Endometrial microvascular endothelial cells (primary cell): ENCODE measurements around the gene BLCAP. TPM values are rescaled to one million over a fixed set of nuclear protein-coding genes. Genes with fewer than 3 reads are reported as not detected.

Source experiments
- in situ Hi-C: cut with HindIII; loops from 2 replicates; pipeline ENCODE4 v1.10.0; 2017; ENCODE audit warnings: low sequenced_read_pairs, low pct_unique_long_range_greater_than_20kb; ENCODE audit errors: inconsistent ontology term
- total RNA-seq: library from RNA; depleted of rRNA; stranded (reverse); fragments of >200 nt; gene quantifications from one replicate; pipeline ENCODE4 v1.2.3, GENCODE V29; 2015; ENCODE audit errors: inconsistent ontology term

Gene BLCAP
- total RNA-seq, 1 donor from 2014 or later: 64.0 TPM

DNA sequence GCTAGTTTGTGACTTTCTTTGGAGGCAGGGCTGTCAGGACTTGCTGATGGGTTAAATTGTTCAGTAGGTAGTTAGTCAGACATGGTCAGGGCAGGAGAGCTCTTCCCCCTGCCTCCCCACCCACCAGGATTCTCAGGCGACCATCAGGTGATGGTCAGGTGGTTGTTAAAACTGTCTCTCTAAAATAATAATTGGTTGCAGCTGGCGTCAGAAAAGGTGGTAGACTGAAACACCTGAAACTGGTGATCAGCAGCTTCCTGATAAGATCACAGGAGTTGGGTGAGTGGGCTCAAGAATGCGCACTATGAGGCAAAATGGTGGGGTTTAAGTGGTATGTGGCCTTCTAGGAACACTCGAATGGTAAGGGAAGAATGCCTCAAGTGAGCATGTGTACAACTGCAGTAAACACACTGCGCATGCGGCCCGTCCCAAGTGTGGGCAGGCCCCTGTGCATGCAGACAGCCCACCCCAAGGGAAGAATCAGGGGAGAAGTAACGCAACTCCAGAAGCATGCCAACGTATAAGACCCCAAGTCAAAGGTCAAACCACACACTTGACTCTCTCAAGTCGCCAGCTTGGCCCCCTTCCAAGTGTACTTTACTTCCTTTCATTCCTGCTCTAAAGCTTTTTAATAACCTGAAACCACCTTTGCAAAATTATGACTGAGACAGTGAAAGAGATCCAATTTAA, 7.9 kb upstream of the BLCAP start:
- in situ Hi-C loops: no loop called here

DNA sequence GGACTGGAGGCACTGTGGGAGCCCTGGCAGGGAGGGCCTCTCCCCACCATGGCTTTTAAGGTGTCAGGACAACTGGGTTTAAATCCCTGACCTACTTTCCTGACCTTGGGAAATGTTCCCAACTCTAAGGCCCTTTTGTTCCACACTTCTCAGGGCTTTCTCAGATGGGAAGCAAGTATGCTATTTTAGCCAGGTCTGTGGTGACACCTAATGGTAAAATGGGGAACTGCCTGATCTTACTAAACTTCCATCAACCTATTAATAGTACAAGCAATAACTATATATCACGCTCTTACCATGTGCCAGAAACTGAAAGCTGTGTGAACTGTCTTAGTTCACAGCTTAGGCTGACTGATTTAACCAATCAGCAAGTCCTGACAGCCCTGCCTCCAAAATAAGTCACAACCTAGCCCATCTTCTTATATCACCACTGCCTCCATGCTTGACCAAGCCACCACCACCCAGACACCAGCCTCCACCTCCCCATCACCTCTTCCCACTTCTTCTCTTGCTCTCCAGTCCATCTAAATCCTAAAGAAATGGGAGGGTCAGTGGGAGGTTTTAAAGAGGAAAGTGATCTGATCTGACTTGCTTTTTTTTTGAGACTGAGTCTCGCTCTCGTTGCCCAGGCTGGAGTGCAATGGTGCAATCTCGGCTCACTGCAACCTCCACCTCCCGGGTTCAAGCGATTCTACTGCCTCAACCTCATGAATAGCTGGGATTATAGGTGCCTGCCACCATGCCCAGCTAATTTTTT, 6.9 kb upstream of the BLCAP start:
- in situ Hi-C loops: no loop called here

DNA sequence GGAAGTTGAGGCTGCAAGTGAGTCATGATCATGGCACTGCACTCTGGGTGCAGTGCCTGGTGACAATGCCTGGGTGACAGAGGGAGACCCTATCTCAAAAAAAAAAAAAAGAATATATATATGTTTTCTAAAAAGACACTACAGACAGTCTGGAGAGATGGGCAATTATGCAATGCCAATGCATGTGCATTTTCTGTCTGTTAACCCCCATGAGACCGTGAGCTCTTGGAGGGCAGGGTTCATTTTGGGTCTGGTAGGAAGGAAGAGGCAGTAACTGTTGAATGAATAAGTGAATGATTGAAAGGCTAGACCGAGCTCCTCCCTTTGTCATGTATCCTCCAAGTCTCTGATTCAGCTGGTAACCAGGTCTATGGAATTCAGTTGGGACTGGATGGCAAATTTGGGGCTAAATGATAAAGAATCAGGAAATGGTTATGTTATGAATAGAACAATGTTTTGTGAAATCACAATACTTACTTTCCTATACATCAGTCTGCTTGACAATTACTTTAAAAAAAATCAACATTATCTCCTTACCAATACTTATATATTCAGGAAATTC, 5.6 kb upstream of the BLCAP start:
- in situ Hi-C loops: no loop called here

DNA sequence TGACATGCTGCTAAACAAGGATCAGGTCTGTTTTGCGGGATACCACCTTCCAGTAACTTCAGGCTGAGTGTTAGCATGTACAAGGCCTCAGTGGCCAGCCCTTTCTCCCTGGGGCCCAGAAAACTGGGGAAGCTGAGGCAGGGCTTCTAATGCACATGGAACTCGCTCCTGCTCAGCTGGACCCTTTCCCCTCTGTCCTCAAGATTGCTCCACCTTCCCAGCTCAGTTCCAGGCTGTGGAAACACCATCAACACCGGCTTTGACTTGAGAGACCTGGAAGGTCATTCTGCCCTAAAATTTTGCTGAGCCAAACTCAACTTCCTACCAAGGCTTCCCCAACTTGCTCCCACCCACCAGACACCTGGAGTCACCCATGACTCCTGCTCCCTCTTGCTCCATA, 4.2 kb upstream of the BLCAP start:
- in situ Hi-C loops: no loop called here

DNA sequence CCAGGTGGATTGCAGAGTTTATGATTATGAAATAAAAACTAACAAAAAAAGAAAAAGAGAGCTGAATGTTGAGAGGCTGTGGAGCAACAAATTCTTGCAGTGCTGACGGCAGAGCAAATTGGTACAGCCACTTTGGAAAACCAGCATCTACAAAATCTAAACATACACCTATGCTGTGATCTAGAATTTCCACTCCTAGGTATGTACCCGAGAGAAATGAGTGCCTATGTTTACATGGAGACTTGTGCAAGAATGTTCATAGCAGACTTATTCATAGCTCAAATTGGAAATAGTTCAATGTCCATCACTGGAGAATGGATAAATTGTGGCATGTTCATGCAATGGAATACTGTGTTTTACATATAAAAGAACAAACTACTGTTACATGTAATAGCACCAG, 3.0 kb upstream of the BLCAP start:
- in situ Hi-C loops: no loop called here

DNA sequence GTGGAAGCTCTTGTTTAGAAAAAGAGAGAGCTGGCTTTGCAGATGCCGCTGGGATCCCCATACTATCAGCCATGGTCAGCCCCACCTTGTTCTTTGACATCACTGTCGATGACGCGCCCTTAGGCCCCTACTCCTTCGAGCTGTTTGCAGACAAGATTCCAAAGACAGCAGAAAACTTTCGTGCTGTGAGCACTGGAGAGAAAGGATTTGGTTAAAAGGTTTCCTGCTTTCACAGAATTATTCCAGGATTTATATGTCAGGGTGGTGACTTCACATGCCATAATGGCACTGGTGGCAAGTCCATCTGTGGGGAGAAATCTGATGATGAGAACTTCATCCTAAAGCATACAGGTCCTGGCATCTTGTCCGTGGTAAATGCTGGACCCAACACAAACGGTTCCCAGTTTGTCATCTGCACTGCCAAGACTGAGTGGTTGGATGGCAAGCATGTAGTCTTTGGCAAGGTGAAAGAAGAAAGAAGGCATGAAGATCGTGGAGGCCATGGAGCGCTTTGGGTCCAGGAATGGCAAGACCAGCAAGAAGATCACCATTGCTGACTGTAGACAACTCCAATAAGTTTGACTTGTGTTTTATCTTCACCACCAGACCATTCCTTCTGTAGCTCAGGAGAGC, 2.4 kb upstream of the BLCAP start:
- in situ Hi-C loops: no loop called here

DNA sequence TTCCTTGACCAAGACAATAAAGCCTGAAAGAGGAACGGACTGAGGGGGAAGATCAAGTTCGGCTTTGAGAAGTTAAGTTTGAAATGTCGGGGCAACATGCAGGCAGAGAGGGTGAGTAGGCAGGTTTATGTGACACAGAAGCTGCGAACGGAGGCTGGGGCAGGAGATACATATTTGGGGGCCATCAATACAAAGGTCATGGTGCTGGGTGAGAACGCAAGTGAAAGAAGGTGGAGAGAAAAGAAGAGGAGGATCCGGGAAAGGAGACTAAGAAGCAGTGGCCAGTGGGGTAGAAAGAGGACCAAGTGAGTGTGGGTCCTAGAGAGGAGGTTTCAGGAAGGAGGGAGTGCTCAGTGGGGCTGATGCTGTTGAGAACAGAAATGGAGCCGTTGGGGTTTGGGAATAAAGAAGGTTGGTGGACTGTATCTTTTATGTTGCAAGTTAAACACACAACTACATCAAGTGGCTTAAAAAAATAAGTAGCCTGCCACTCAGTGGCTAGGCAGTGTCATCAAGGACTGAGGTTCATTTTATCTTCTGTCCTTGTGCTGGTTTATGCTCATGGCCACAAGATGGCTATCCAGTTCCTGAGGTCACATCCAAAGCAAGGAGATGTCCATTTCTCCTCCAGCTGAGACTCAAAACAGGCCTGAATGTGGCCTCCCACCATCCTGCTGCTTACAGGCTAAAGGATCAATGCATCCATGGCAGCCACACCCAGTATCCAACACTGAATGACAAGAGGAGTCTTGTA, 1.7 kb upstream of the BLCAP start:
- in situ Hi-C loops: no loop called here

DNA sequence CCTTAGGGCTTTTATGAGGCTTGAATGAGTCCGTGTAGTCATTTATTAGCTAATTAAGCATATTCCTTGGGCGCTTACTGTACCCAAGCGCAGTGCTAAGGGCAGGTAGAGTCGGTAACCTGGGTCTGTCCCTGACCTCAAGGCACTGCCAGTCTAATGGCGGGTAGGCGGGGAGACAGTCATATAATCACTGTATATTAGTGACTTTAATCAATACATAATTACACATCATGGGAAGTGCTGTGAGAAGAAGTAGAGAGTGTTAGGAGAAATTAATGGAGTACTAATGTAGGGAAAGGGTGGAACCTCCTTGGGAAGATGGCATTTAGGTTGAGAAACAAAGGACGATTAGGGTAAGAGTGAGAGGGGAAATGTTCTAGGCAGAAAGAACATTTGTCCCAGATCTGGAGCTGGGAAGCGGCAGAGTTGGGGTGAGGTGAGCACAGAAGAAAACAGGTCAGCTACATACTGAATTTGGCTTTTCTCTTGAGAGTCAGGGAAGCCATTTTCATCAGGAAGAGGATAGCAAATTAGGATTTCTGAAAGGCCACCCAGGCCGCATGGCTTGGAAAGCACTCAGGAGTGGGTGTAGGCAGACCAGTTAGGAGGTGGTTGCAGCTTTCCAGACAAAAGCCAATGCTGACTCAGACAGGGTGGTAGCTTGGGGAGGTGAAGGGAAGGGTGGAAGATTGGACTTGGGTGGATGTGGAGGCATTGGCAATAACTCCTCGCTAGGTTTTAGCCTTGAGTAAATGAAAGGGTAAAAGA, 954 bp upstream of the BLCAP start:
- in situ Hi-C loops: no loop called here

DNA sequence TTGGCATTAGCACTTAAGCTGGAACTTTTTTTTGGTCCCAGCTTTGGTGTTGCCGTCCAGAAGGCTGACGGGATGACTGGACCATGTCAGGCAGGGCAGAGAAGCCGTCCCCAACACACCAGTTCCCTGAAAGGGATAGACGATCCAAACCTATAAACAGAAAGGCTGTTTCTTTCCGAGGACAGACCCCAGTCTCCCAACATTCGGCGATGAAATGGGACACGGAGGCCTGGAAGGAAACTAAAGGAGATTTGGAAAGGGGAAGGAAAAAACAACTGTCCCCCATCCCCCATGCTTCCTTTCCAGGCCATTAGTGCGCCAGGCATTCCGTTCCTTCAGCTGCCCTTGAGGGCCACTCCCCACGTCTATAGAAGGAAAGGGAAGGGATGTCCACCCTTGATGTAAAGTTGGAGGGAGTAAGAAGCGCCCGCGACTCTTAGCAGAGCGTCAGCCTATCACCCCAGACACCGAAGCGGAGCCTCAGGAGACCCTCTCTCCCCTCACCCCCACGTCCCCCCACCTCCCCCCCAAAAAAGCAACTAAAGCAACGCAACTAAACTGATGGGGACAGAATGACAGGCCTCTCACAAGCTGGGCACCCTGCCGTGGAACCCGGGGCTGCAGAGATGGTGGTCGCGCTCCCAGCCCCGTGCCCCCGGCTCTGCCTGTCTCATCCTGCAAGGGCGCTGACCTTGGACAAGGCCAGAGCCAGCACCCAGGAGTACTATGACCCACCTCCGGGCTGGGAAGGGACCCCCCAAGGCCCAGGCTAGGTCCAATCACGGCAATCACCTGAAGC, 638 bp downstream of the BLCAP start:
- in situ Hi-C loops: no loop called here

DNA sequence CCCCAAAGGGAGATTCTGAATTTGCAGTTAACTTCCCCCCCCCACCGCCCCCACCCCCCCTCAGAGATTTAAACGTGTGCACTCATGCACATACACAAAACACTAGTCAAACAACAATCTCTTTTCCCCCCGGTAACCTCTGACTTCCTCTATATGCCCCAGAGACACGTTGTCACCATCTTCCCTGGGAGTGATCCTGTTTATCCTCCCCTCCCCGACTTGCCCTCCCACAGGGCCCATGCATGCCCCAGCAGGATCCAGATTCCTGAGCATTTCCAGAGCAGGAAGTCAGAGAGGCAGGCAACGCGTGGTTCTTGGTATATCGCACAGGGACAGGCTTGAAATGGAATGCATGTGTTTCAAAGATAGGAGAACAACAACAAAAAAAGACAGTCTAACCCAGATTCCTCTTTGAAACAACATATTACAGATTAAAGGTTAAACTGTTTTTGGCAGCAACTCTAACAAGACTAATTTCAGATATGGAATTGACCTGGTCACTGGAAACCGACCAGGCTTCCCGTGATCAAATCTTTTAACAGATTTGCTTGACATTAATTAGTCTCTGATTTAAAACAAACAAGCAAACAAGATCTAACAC, 1.3 kb downstream of the BLCAP start:
- in situ Hi-C loops: no loop called here

DNA sequence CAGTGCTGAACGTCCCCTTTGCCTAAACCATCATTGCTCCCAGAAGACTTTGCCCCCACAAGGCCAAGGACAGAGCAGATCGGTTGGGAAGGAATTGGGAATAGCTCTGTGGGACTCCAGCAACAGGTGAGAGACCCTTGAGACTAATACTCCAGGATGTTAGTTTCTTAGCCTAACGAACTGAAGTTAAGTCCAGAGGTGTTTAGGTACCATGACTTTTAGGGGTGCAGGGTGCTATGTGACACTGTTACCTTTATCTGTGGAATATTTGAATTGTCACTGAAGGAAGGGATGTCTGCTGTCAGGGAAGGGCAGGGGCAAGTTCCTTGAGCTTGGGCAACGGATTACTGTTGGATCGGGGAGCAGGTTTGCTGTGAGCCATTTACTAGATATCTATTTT, 1.9 kb downstream of the BLCAP start:
- in situ Hi-C loops: no loop called here

DNA sequence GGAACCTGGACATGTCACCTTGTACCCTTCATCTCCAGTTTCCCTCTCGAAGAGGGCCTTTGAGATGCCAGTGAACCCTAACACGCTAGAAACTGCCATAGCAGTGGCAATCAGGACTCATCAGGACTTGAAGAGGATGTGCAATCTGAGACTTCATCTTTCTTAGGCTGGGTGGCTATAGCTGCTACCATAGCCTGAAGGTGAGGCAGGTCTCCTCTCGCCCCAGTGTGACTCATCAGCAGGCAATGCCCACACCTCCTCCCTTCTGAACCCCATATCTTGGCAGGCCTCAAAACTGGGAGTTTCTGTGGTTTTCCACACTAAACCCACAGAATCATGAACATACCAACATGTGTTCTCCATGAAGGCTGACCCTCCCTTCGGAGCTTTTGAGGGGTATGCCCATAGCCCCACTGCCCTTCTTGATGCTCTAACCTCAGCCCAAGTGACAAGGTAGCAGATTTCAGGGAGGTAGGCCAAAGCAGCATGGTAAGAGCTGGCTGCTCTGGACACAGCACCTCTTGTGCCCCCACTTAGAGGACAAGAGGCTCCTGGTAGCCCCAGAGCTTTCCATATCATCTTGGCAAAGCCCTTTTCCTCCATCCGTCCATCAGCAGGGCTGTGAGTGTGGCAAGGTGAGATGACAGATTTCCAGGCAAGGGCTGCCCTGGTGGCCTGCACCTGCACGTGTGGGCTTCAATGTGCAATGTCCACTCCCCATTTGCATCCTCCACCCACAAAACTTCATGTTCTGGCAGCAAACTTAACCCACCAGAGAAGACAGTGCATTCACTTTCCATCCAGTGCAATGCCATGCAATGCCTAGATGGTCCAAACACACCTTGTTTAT, 2.6 kb downstream of the BLCAP start:
- in situ Hi-C loops: loop anchor here (25.0 kb wide), 1 partner anchor 263 kb away; the partner anchor contains the start of gene GHRH

DNA sequence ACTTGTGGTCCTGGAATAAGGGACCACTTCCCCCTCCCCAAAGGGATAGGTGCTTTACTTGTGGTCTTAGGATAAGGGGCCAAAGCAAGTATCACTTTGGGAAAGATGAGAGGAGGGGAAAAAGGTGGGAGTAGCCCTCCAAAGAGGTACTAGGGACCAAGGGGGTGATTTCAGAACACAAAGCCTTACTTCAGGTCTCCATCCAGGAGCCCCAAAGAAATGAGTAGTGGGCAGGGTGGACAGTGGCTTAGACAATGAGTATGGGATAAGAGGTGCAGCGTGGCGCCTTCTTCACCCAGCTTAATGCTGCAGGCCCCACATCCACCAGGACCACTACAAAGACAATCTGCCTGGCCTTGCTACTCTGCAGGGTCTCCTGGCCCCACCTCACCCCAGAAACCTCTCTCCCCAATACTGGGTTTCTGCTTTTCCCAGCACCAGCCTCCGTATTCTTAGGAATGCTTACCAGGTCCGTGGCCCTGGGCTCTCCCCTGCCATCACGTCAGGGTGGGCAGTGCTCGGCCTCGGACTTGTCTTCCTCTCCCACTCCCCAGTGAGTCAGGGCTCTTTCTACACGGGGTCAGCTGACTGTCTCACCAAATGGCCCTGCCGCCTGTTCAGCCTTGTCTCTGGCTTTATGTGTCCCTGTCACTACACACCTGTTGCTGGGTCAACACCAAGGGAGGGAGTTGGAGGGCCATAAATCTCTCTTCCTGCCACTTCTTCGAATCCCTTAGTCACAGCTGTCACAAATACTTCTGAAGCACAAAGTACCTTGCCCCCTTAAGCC, 3.6 kb downstream of the BLCAP start:
- in situ Hi-C loops: loop anchor here (25.0 kb wide), 1 partner anchor 262 kb away; the partner anchor contains the start of gene GHRH

DNA sequence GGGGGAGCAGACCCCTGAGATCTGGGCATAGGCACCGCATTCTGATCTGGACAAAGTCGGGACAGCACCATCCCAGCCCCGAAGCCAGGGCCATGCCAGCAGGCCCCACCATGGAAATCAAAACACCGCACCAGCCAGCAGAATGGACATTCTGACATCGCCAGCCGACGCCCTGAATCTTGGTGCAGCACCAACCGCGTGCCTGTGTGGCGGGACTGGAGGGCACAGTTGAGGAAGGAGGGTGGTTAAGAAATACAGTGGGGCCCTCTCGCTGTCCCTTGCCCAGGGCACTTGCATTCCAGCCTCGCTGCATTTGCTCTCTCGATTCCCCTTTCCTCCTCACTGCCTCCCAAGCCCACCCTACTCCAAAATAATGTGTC, 4.7 kb downstream of the BLCAP start:
- in situ Hi-C loops: loop anchor here (25.0 kb wide), 1 partner anchor 261 kb away; the partner anchor contains the start of gene GHRH

DNA sequence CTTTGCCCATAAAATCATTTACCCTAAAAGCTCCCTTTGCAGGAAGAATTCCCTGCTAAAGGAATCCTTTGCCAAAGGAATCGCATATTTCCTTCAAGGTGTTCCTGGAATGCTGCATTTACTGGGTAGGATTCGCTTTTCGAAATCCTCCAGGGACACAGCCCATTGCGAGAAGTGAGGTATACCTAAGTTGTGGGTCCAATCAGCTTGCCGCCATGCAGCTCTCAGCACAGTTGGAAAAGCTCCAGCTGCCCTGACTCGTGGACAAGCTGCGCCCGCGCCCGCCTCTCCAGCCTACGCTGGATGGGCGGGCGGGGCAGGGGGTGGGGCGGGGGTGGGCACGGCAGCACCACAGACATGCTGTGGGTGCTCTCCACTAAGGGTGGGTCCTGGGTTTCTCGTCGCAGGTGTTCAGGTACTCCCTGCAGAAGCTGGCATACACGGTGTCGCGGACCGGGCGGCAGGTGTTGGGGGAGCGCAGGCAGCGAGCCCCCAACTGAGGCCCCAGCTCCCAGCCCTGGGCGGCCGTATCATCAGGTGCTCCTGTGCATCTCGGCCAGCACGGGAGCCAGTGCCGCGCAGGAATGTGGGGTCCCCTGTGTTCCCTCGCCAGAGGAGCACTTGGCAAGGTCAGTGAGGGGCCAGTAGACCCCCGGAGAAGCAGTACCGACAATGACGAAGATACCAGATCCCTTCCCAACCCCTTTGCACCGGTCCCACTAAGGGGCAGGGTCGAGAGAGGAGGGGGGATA, 5.2 kb downstream of the BLCAP start:
- in situ Hi-C loops: loop anchor here (25.0 kb wide), 1 partner anchor 260 kb away; the partner anchor contains the start of gene GHRH
